ENCODE measurements around the gene NDUFB4.
"Not testable (repeated sequence)": the region's sequence is repeated elsewhere in the genome, so short reads cannot be mapped to it uniquely, and the experiment has no call there.

The NDUFB4 gene

GRCh38 chr3:120568598-120568997 is 27.5 kb upstream of the NDUFB4 start:
- Histone ChIP-seq H3K4me3 (no peak overlapping the region), H3K27ac (no peak overlapping the region)

DNA sequence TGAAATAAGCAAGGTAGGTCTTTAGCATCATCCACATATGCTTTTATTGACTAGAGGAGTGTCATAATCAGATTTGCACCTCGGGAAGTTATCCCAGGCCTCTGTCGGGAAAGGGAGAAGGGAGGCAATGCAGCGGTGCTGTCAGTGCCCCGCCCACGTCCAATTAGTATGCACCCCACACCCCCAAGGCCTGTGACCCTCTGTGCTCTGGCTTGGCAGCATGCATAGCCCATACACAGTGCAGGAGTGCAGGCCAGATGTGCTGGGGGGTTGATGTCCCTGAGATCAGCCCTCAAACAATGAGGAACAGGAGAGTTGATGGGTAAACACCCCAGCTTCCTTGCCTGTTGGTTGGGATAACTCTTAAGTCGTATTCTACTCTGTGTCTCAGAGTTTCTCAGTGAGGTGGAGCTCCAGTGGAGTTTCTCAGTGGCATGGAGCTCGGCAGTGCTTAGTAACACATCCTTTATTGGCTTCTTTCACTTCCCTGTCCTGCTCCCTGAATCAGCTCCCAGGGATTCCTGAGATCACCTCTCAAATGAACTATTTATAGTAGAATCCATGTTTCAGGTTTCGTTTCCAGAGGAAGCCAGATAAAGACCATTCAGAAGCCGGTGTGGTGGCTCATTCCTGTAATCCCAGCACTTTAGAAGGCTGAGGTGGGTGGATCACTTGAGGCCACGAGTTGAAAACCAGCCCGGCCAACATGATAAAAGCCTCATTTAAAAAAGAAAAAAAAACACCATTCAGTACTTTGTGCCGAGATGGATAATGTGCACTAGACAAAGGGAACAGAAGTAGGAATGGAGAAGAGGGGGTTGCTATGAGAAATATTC is 26.7 kb upstream of the NDUFB4 start:
- H3K27ac ChIP-seq, result no peak overlapping the region
- no peak overlapping the region for H3K4me3 ChIP-seq

GRCh38 chr3:120572027-120572426 is 24.1 kb upstream of the NDUFB4 start:
- no peak overlapping the region for H3K27ac ChIP-seq

DNA sequence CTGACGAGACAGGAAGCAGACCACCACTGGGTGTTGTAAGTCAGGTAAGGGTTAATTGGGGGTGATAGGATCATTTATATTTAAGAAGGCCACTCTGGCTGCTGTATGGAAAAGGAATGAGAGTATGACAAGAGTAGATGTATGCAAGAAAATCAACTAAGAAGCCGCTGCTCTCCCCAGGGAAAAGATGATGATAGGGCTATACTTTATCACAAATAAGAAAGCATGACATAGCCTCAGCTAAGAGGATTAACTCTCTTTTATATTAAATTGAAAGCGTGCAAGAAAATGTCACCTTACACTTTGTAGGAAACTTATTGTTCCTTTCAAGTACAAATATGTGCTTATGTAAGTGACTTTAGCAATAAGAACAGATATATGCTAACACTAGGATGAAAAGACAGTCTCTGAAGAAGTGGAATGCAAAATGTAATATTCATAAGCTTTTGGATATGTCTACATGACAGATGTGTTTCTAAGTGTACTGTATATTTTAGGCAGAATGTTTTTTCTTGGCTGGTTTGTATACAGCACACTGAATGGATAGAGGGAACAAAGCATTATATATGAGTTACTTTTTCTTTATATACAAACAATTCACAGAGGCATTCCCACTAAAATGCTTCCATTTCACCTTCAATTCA is 8.7 kb upstream of the NDUFB4 start:
- H3K4me3 ChIP-seq, result no peak overlapping the region
- no peak overlapping the region for H3K27ac ChIP-seq

More at GRCh38 chr3:120572027-120572426, 24.1 kb upstream of the NDUFB4 start:
- H3K4me3 ChIP-seq, result no peak overlapping the region

- peak overlapping the region in 18 of 21 experiments; percentile 38 to 96 (median 92) for H3K27ac ChIP-seq
- H3K4me3 ChIP-seq, result peak overlapping the region; percentile 61 to 89 (median 75)
Observed at GRCh38 chr3:120595788-120596115, 384 bp upstream of the NDUFB4 start.

- peak overlapping the region; percentile 61 to 89 (median 75) for H3K4me3 ChIP-seq
- H3K27ac ChIP-seq, result peak overlapping the region in 19 of 21 experiments; percentile 85 to 96 (median 92)
Observed at GRCh38 chr3:120596853-120597223, 702 bp downstream of the NDUFB4 start.

GRCh38 chr3:120597445-120598049 is 1.4 kb downstream of the NDUFB4 start:
- Histone ChIP-seq H3K27ac (peak overlapping the region in 1 of 21 experiments; percentile 93), H3K4me3 (peak overlapping the region in 3 of 7 experiments; percentile 61 to 89 (median 65))

GRCh38 chr3:120599211-120599610 is 3.1 kb downstream of the NDUFB4 start:
- no peak overlapping the region for H3K4me3 ChIP-seq

GRCh38 chr3:120601554-120601953 is 5.4 kb downstream of the NDUFB4 start:
- Histone ChIP-seq H3K4me3 (no peak overlapping the region), H3K27ac (no peak overlapping the region)

More at GRCh38 chr3:120599211-120599610, 3.1 kb downstream of the NDUFB4 start:
- peak overlapping the region in 2 of 21 experiments; percentile 25 to 35 for H3K27ac ChIP-seq

DNA sequence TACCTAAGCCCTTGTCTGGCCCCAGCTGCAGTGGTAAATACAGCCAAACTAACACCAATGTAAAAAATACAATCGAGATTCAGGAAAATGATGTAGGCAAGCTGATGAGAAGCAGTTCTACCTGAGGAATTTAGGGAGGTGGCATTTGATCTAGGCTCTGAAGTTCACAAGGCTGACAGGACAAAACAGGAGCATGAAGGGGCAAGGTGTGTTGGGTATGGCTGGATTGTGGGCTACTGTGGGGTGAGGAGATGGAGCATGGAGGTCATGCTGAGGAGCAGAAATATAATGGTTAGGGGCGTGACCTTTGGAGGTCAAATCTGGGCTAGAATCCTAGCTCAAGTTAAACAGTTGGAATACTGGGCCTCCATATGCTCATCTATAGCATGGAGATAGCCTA is 6.5 kb downstream of the NDUFB4 start:
- Histone ChIP-seq H3K4me3 (no peak overlapping the region), H3K27ac (no peak overlapping the region)

- no peak overlapping the region for H3K4me3 ChIP-seq
- H3K27ac ChIP-seq, result no peak overlapping the region
Observed at GRCh38 chr3:120604382-120604781, 8.2 kb downstream of the NDUFB4 start.

- H3K4me3 ChIP-seq, result no peak overlapping the region
- H3K27ac ChIP-seq, result no peak overlapping the region
Observed at GRCh38 chr3:120604784-120605183, 8.6 kb downstream of the NDUFB4 start.

DNA sequence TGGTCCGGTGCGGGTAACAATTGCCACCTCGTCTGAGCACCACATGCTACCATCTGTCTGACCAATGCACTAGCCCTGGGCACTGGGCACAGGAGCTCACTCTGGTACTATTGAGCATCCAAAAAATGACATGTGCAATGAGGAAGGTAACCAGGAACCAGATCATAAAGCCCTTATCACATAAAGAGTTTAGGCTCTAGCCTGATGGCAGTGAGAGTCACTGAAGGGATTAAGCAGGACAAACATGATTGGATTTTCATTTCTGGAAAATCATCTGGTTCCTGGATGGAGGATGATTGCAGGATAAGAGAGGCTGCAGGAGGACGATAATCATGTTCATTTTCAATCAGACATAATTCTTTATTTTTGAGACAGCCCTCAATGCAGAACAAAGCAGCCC is 12.4 kb downstream of the NDUFB4 start:
- no peak overlapping the region for H3K4me3 ChIP-seq
- no peak overlapping the region for H3K27ac ChIP-seq

DNA sequence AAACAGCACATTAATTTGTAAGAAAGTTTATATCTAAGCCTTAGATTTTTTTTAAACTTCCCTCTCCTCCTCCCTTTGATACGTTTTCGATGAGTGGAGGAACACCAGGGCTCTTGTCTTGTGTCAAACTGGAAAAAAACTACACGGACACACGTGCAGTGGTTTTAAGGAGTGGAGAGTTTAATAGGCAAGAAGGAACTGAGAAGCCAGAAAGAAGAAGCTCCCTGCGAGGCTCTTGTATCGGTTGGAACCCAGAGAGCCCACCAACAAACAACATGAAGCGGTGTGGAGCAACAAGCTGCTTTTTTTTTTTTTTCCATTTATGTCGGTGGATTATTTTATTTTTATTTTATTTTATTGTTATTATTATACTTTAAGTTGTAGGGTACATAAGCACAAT is 18.6 kb downstream of the NDUFB4 start:
- peak overlapping the region in 1 of 21 experiments; percentile 1 for H3K27ac ChIP-seq
- H3K4me3 ChIP-seq, result no peak overlapping the region

DNA sequence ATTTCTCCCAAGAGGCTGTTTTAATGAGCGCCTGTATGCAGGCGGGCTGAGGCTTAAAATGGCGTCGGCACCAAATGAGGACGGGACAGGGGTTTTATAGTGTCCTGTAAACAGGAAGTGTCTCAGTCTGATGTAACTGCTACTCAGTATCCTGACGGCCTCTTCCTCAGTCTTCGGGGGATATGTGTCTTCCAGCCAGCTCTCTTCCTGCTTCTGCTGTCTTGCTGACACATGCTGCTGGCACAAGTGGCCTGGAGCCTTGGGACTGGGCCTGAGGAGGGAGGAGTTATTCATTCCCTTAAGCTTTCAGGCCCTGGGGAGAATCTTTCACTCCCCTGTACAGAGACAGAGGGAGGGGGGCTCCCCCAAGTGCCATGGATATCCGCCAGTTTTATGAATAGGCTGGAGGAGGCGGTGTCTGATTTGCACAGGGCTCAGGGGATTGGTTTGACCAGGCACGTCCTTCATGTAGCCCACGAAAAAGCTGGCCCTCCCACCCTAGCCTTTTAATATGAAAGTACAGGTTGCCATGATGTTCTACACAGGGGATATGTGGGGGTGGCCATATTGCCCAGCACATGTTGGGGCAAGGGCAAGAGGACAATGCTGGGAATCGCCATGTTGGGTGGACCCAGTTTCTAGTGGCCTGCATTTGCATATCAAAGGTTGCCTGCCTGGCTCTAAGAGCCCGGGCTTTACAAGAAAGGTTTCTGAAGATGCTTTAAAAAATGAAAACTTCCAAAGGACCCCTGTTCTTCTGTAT is 19.9 kb downstream of the NDUFB4 start:
- no peak overlapping the region for H3K4me3 ChIP-seq
- H3K27ac ChIP-seq, result peak overlapping the region in 15 of 21 experiments; percentile 8 to 83 (median 57)

GRCh38 chr3:120616745-120617144 is 20.6 kb downstream of the NDUFB4 start:
- H3K27ac ChIP-seq, result peak overlapping the region in 10 of 21 experiments; percentile 40 to 83 (median 62)
- not testable (repeated sequence) for H3K4me3 ChIP-seq

DNA sequence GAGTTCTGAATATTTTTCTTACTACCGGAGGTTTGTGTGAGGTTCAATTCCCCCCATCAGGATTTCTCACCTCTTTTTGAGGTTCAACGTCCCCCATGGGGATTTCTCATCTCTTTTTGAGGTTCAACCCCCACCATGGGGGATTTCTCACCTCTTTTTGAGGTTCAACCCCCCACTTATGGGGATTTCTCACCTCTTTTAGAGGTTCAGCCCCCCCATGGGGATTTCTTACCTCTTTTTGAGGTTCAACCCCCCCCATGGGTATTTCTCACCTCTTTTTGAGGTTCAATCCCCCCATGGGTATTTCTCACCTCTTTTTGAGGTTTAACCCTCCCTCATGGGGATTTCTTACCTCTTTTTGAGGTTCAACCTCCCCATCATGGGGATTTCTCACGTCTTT is 26.3 kb downstream of the NDUFB4 start:
- peak overlapping the region in 4 of 21 experiments; percentile 20 to 67 (median 46) for H3K27ac ChIP-seq
- no peak overlapping the region for H3K4me3 ChIP-seq

- Histone ChIP-seq H3K27ac (peak overlapping the region in 4 of 21 experiments; percentile 20 to 67 (median 46)), H3K4me3 (no peak overlapping the region)
Observed at GRCh38 chr3:120622870-120623726, 27.0 kb downstream of the NDUFB4 start.

GRCh38 chr3:120623727-120624093 is 27.6 kb downstream of the NDUFB4 start:
- no peak overlapping the region for H3K4me3 ChIP-seq
- peak overlapping the region in 2 of 21 experiments; percentile 44 to 70 for H3K27ac ChIP-seq
